ENCODE measurements around the gene SLC5A10. TPM values are rescaled to one million over a fixed set of nuclear protein-coding genes. Genes with fewer than 3 reads are reported as not detected.

The SLC5A10 gene
- total RNA-seq, 1 experiment from 2014 or later = not detected

DNA sequence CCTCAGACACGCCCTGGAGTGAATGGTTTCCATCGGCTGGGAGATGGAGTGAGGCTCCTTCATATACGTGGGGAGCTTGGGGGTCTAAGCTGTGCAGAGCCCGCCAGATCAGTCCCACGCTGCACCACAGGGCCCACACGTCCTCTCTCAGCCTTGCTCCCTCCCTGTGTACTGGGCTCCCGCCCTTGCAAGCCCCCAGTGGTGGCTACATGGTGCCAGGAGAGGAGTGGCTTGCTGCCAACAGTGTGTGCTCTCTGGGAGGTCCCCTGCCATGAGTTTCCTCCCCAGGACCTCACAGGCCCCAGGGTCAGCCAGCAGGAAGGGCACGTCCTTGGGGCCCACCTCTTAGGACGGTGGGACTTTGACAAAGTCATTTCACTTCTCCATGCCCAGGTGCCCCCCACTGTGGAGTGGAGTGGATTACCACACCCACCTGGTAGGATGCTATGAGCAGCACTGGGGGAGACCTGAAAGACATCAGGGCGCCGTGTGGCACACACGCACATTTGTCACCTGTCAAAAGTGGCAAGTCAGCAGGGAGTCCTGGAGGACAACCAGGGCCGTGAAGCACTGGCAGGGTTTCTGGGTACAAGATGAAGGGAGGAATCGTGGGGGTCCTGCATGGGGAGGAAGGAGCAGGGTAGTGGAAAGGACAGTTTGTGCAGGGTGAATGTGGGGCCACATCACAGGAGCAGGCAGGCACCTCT lies 13.7 kb downstream of the SLC5A10 start:
- Histone ChIP-seq H3K9me3 (ENCODE audit: control insufficient read depth, low read depth, low read length) (no peaks in the 10 kb centered on the region), H4K20me1 (ENCODE audit: control insufficient read depth, insufficient read depth, insufficient read length) (no peaks in the 10 kb centered on the region), H4K5ac (ENCODE audit: insufficient read length, low read depth, low read length) (no peak overlapping the region), H2BK120ac (ENCODE audit: low read depth, low read length, poor library complexity, severe bottlenecking) (no peak overlapping the region), H3K9ac (ENCODE audit: extremely low read depth, insufficient read length, low read length) (no peak overlapping the region), H2BK12ac (ENCODE audit: insufficient read length, low read depth, low read length) (no peak overlapping the region), H3K79me2 (ENCODE audit: insufficient read depth, low read length) (no peaks in the 10 kb centered on the region), H3K4me2 (ENCODE audit: insufficient read depth, insufficient read length, low read length) (no peak overlapping the region), H3T11ph (ENCODE audit: low read length) (no peak overlapping the region), H3K27ac (ENCODE audit: insufficient read length, low read depth, low read length) (no peak overlapping the region), H3K79me1 (ENCODE audit: insufficient read depth, low read depth, low read length, poor library complexity, severe bottlenecking) (no peaks in the 10 kb centered on the region), H3K23ac (ENCODE audit: insufficient read length, low read depth, low read length) (no peak overlapping the region), H2AK5ac (ENCODE audit: insufficient read length, low read length) (no peak overlapping the region), H4K91ac (ENCODE audit: insufficient read length, low read depth, low read length) (no peak overlapping the region), H3K14ac (ENCODE audit: insufficient read depth, low read length) (no peak overlapping the region), H3K4ac (ENCODE audit: low read depth, low read length) (no peak overlapping the region), H2BK15ac (ENCODE audit: low read depth, low read length) (no peak overlapping the region), H2BK5ac (ENCODE audit: insufficient read length, low read length) (no peak overlapping the region), H3K4me1 (ENCODE audit: insufficient read depth, low read length) (no peaks in the 10 kb centered on the region), H3K56ac (ENCODE audit: insufficient read length, low read depth, low read length) (no peak overlapping the region), H2AFZ (ENCODE audit: low read length) (no peak overlapping the region), H3K27me3 (ENCODE audit: insufficient read depth, low read length) (no peaks in the 10 kb centered on the region), H3K23me2 (ENCODE audit: insufficient read length, low read depth, low read length, poor library complexity, severe bottlenecking) (no peaks in the 10 kb centered on the region), H3K18ac (ENCODE audit: insufficient read length, low read depth, low read length) (no peak overlapping the region), H4K8ac (replicated peaks; ENCODE audit: insufficient read length, low read depth, low read length) (no peak overlapping the region), H2BK20ac (ENCODE audit: low read depth, low read length, poor library complexity, severe bottlenecking) (no peak overlapping the region)
- Mint-ChIP-seq H3K27ac (peak overlapping the region in 1 of 3 experiments; percentile 68; a peak in 1 of 7 replicates), H3K36me3 (ENCODE audit: insufficient read depth in 1 of 3, low read depth in 3 of 3) (peaks cover 2 to 15% (median 12%) of the 10 kb centered on the region in 3 experiments; a peak in 5 of 7 replicates), H3K4me3 (no peak overlapping the region), H3K4me1 (peaks cover 35 to 41% of the 10 kb centered on the region in 2 experiments), H3K27me3 (ENCODE audit: low read depth) (no peaks in the 10 kb centered on the region), H3K9me3 (no peaks in the 10 kb centered on the region)
- WGBS (ENCODE audit: extremely low coverage, insufficient read length, low lambda C conversion rate) = no CpG with 5 or more reads among the region's 14 CpGs
- no peak for DNase-seq
- TF ChIP-seq, protein P1, sequence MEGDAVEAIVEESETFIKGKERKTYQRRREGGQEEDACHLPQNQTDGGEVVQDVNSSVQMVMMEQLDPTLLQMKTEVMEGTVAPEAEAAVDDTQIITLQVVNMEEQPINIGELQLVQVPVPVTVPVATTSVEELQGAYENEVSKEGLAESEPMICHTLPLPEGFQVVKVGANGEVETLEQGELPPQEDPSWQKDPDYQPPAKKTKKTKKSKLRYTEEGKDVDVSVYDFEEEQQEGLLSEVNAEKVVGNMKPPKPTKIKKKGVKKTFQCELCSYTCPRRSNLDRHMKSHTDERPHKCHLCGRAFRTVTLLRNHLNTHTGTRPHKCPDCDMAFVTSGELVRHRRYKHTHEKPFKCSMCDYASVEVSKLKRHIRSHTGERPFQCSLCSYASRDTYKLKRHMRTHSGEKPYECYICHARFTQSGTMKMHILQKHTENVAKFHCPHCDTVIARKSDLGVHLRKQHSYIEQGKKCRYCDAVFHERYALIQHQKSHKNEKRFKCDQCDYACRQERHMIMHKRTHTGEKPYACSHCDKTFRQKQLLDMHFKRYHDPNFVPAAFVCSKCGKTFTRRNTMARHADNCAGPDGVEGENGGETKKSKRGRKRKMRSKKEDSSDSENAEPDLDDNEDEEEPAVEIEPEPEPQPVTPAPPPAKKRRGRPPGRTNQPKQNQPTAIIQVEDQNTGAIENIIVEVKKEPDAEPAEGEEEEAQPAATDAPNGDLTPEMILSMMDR (conservative IDR thresholded peaks at IDR 0.05) = no peak
